B cell (primary cell): ENCODE results near the gene CEP55. TPM values are rescaled to one million over a fixed set of nuclear protein-coding genes. Genes with fewer than 3 reads are reported as not detected.

ENCODE experiments used
- ATAC-seq: fragments of 200-7000 bp; cut with Tn5 transposase; one replicate; pipeline ENCODE4 v1.10.0; 2021; ENCODE audit warnings: low read depth, mild to moderate bottlenecking, moderate number of reproducible peaks, moderate library complexity
- CTCF ChIA-PET: fragments of 350-600 bp; sonication (Branson Sonifier 250); formaldehyde crosslinking; loops from one replicate; lab custom pipeline; 2021; ENCODE audit warnings: antibody characterized with exemption, inconsistent platforms; lab: Charles Lee
- POLR2A ChIA-PET: fragments of 350-600 bp; sonication (Branson Sonifier 250); formaldehyde crosslinking; loops from one replicate; lab custom pipeline; 2021; ENCODE audit warnings: antibody characterized with exemption; lab: Charles Lee
- DNase-seq: peaks from one replicate; pipeline ENCODE4 v3.0.0; 2013
- H2AFZ ChIP-seq: 2 replicates; pipeline ENCODE4 v1.6.1; 2012; ENCODE audit warnings: mild to moderate bottlenecking, low read depth, low read length; ENCODE audit not compliant: insufficient read depth, poor library complexity, severe bottlenecking
- H3K27ac ChIP-seq, 2 donors: 1 replicate in 1 of 2; 2 replicates in 1 of 2; pipeline ENCODE4 v1.5.1; 2012 to 2013; ENCODE audit warnings: low read length in 2 of 2, mild to moderate bottlenecking in 2 of 2, moderate library complexity in 1 of 2
- H3K27me3 ChIP-seq, 4 experiments: fragments of 200-600 bp in 1 of 4; sonication (generic) in 1 of 4; replicated peaks in 1 of 4; 1 replicate in 2 of 4; 2 replicates in 2 of 4; pipeline versions ENCODE4 v1.6.1 to v1.7.0; 2013 to 2016; ENCODE audit warnings: low read length in 3 of 4, mild to moderate bottlenecking in 2 of 4, mixed read lengths in 1 of 4, moderate library complexity in 1 of 4; ENCODE audit not compliant: insufficient read depth in 4 of 4, control insufficient read depth in 3 of 4; ENCODE audit errors: control extremely low read depth in 1 of 4
- H3K36me3 ChIP-seq, 2 experiments: replicated peaks in 1 of 2; 1 replicate in 1 of 2; 2 replicates in 1 of 2; pipeline versions ENCODE4 v1.6.1 to v1.7.1; 2013; ENCODE audit warnings: low read length in 1 of 2; ENCODE audit not compliant: insufficient read depth in 2 of 2, control insufficient read depth in 1 of 2; ENCODE audit errors: control extremely low read depth in 1 of 2, extremely low read depth in 1 of 2
- H3K4me1 ChIP-seq, 2 donors: fragments of 200-600 bp in 1 of 2; sonication (generic) in 1 of 2; 1 replicate in 1 of 2; 2 replicates in 1 of 2; pipeline versions ENCODE4 v1.5.1 to v1.6.1; 2013 to 2017; ENCODE audit warnings: low read length in 2 of 2; ENCODE audit not compliant: control insufficient read depth in 2 of 2, insufficient read depth in 2 of 2
- H3K4me2 ChIP-seq: replicated peaks from 2 replicates; pipeline ENCODE3; 2012; ENCODE audit warnings: mild to moderate bottlenecking, low read depth, low read length; ENCODE audit not compliant: poor library complexity, severe bottlenecking
- H3K4me3 ChIP-seq, 5 experiments: fragments of 200-600 bp in 1 of 5; sonication (generic) in 1 of 5; 1 replicate in 3 of 5; 2 replicates in 2 of 5; pipeline versions ENCODE4 v1.5.1 to v1.7.0; 2011 to 2016; ENCODE audit warnings: low read length in 4 of 5, mild to moderate bottlenecking in 4 of 5, low read depth in 2 of 5, control low read depth in 1 of 5, moderate library complexity in 1 of 5; ENCODE audit not compliant: insufficient read depth in 1 of 5; ENCODE audit errors: control extremely low read depth in 1 of 5, extremely low read depth in 1 of 5
- H3K79me2 ChIP-seq: fragments of 200-600 bp; sonication (generic); one replicate; pipeline ENCODE4 v1.6.0; 2016; ENCODE audit warnings: low read length; ENCODE audit not compliant: control insufficient read depth, insufficient read depth
- H3K9ac ChIP-seq: fragments of 200-600 bp; sonication (generic); 2 replicates; pipeline ENCODE4 v1.6.1; 2017; ENCODE audit warnings: mild to moderate bottlenecking, low read length, moderate library complexity
- H3K9me3 ChIP-seq, 3 donors: one replicate each; pipeline versions ENCODE4 v1.6.1 to v1.7.1; 2013; ENCODE audit warnings: low read length in 2 of 3; ENCODE audit not compliant: control insufficient read depth in 2 of 3, insufficient read depth in 1 of 3; ENCODE audit errors: control extremely low read depth in 1 of 3
- H4K20me1 ChIP-seq: 2 replicates; pipeline ENCODE4 v1.6.0; 2012; ENCODE audit warnings: mild to moderate bottlenecking, low read length; ENCODE audit not compliant: insufficient read depth, control insufficient read depth, poor library complexity, severe bottlenecking
- H3K27ac Mint-ChIP-seq: one replicate; pipeline ENCODE4 v1.8.0; 2021; ENCODE audit warnings: mixed read lengths
- H3K27me3 Mint-ChIP-seq: one replicate; pipeline ENCODE4 v1.8.0; 2021; ENCODE audit warnings: mixed read lengths
- H3K4me1 Mint-ChIP-seq: one replicate; pipeline ENCODE4 v1.8.0; 2021; ENCODE audit warnings: mixed read lengths
- H3K4me3 Mint-ChIP-seq: one replicate; pipeline ENCODE4 v1.8.0; 2021; ENCODE audit warnings: mixed read lengths
- H3K9me3 Mint-ChIP-seq: one replicate; pipeline ENCODE4 v1.8.0; 2022; ENCODE audit warnings: mixed read lengths; ENCODE audit not compliant: insufficient read depth
- CTCF ChIP-seq: fragments of 200-600 bp; IDR thresholded peaks from one replicate; pipeline ENCODE4 v1.8.0; 2022; ENCODE audit warnings: antibody characterized with exemption, mild to moderate bottlenecking
- EZH2 ChIP-seq: IDR thresholded peaks from 2 replicates; pipeline ENCODE4 v1.6.1; 2012; ENCODE audit warnings: borderline replicate concordance, low read depth, mild to moderate bottlenecking, moderate library complexity, low read length; ENCODE audit not compliant: insufficient read depth, poor library complexity, severe bottlenecking
- WGBS: methylation state at CpG from one replicate; pipeline ENCODE4 v1.1.5; 2013; ENCODE audit warnings: missing lambda C conversion rate; ENCODE audit not compliant: insufficient coverage; 5-methylcytosine and 5-hydroxymethylcytosine counted together
- intact Hi-C: fragments of 100-400 bp; cut with micrococcal nuclease; formaldehyde crosslinking; loops from one replicate; pipeline ENCODE4 v1.10.0; 2022
- polyA plus RNA-seq: library from polyadenylated mRNA; depleted of rRNA; stranded (reverse); fragments of >200 nt; gene quantifications from 2 replicates; pipeline ENCODE4 v1.2.3, GENCODE V29; 2012
- total RNA-seq, 2 donors: library from RNA; stranded (reverse); fragments of 120-200 nt in 1 of 2; gene quantifications; 1 replicate in 1 of 2; 2 replicates in 1 of 2; pipeline versions ENCODE4 v1.2.3 to v1.2.4, GENCODE V29; 2013 to 2022

CEP55 gene
- total and polyA plus RNA-seq, 2 donors (not counting 1 experiment from before 2014, with no cell fraction given), result 0.12 to 0.27 TPM

DNA sequence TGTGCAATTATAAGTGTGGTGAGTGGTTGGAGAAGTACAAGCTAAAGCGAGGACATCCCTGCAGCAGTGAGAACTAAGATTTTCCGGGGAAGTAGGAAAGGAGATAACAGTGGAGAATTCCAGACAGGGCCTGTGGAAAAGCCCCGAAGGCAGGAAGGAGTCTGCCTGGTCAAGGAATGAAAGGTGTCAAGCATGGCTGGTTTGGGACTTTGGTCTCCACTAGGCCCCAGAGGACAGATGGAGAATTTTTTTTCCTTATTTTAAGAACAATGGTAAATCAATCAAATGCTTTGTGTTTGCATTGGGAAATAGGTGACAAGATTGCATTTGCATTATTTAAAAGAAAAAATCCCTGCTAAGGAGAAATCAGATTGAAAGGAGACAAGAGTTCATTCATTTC is 3.2 kb upstream of the CEP55 start:
- Histone ChIP-seq H3K79me2 (no peaks in the 10 kb centered on the region), H3K4me1 (peaks cover 8 to 15% of the 10 kb centered on the region in 2 donors), H4K20me1 (no peaks in the 10 kb centered on the region), H3K9ac (no peak overlapping the region), H2AFZ (no peak overlapping the region), H3K4me2 (no peak overlapping the region), H3K9me3 (no peaks in the 10 kb centered on the region), H3K36me3 (no peaks in the 10 kb centered on the region), H3K27me3 (peaks cover 0 to 11% (median 5%) of the 10 kb centered on the region in 4 experiments), H3K27ac (no peak overlapping the region), H3K4me3 (no peak overlapping the region)
- CTCF ChIA-PET, result interaction anchor here (0.9 to 1.0 kb wide), 2 partner anchors 19 to 139 kb away, joined by 3 read pairs; no protein-coding TSS in a partner anchor
- 100% methylated on average over 3 of the region's 3 CpGs for WGBS
- intact Hi-C loops, result no loop called here
- ATAC-seq (no peak), DNase-seq (no peak)
- Mint-ChIP-seq H3K4me1 (peaks cover 14% of the 10 kb centered on the region), H3K9me3 (no peaks in the 10 kb centered on the region), H3K27ac (no peak overlapping the region), H3K27me3 (peaks cover 15% of the 10 kb centered on the region), H3K4me3 (no peak overlapping the region)
- POLR2A ChIA-PET, result no interaction called here
- TF ChIP-seq EZH2, result no peak
- no peak for TF ChIP-seq CTCF

- H3K27me3 ChIP-seq, result peaks cover 0 to 4% (median 1%) of the 10 kb centered on the region in 4 experiments
- Mint-ChIP-seq H3K27ac (no peak overlapping the region), H3K4me1 (peaks cover 15% of the 10 kb centered on the region), H3K4me3 (peak overlapping the region; percentile 14), H3K9me3 (no peaks in the 10 kb centered on the region), H3K27me3 (peaks cover 8% of the 10 kb centered on the region)
- H3K36me3 ChIP-seq, result no peaks in the 10 kb centered on the region
- POLR2A ChIA-PET, result no interaction called here
- H3K4me3 ChIP-seq, result no peak overlapping the region
- H3K9me3 ChIP-seq, result no peaks in the 10 kb centered on the region
- DNase-seq (no peak), ATAC-seq (no peak)
- no peak overlapping the region for H2AFZ ChIP-seq
- H4K20me1 ChIP-seq, result no peaks in the 10 kb centered on the region
- CTCF ChIA-PET, result interaction anchor here (0.6 to 2.1 kb wide), 2 partner anchors 119 to 1060 kb away, joined by 4 to 10 read pairs; no protein-coding TSS in a partner anchor
- TF ChIP-seq EZH2, result no peak
- no peak for TF ChIP-seq CTCF
- H3K4me1 ChIP-seq, result peaks cover 8 to 16% of the 10 kb centered on the region in 2 donors
- no peak overlapping the region for H3K4me2 ChIP-seq
- intact Hi-C loops, result no loop called here
- no peak overlapping the region for H3K9ac ChIP-seq
- H3K27ac ChIP-seq, result no peak overlapping the region
- WGBS, result no CpG with 5 or more reads among the region's 2 CpGs
- H3K79me2 ChIP-seq, result no peaks in the 10 kb centered on the region
Observed at GRCh38 chr10:93494494-93494893, 1.9 kb upstream of the CEP55 start.
